DMS79 treated with DMSO at 0.1 percent for 48 hours (cell line): ENCODE data around the gene CACNB4.

ENCODE experiments used
- DNase-seq: peaks from one replicate; lab custom pipeline; 2025; lab: John Stamatoyannopoulos, UW

Gene CACNB4

GRCh38 chr2:151974988-151975387 lies 123.9 kb downstream of the CACNB4 start:
- no peak for DNase-seq

- DNase-seq: peak; percentile 80
Measured at GRCh38 chr2:151973901-151974199, 125.0 kb downstream of the CACNB4 start.

- DNase-seq: peak; percentile 53
Measured at GRCh38 chr2:151973013-151973900, 125.6 kb downstream of the CACNB4 start.

- DNase-seq: no peak
Measured at GRCh38 chr2:151972241-151973012, 126.4 kb downstream of the CACNB4 start.

- no peak for DNase-seq
Measured at GRCh38 chr2:151971301-151972051, 127.4 kb downstream of the CACNB4 start.

- no peak for DNase-seq
Measured at GRCh38 chr2:151968770-151969470, 129.9 kb downstream of the CACNB4 start.

GRCh38 chr2:151967829-151968722 lies 130.8 kb downstream of the CACNB4 start:
- DNase-seq: no peak

GRCh38 chr2:151965884-151966283 lies 133.0 kb downstream of the CACNB4 start:
- no peak for DNase-seq

GRCh38 chr2:151961558-151961957 lies 137.3 kb downstream of the CACNB4 start:
- no peak for DNase-seq

GRCh38 chr2:151959238-151959637 lies 139.6 kb downstream of the CACNB4 start:
- no peak for DNase-seq

- no peak for DNase-seq
Measured at GRCh38 chr2:151953467-151953866, 145.4 kb downstream of the CACNB4 start.

- no peak for DNase-seq
Measured at GRCh38 chr2:151952691-151953456, 146.0 kb downstream of the CACNB4 start.

GRCh38 chr2:151947813-151948165 lies 151.1 kb downstream of the CACNB4 start:
- no peak for DNase-seq

- DNase-seq: no peak
Measured at GRCh38 chr2:151946899-151947812, 151.7 kb downstream of the CACNB4 start.

GRCh38 chr2:151946250-151946884 lies 152.5 kb downstream of the CACNB4 start:
- DNase-seq: no peak

- no peak for DNase-seq
Measured at GRCh38 chr2:151945602-151946001, 153.2 kb downstream of the CACNB4 start.

- DNase-seq: no peak
Measured at GRCh38 chr2:151945186-151945585, 153.7 kb downstream of the CACNB4 start.

- no peak for DNase-seq
Measured at GRCh38 chr2:151943461-151943860, 155.4 kb downstream of the CACNB4 start.
